Motor neuron (in vitro differentiated cells): Measurements from ENCODE around the gene JPH2. TPM values are rescaled to one million over a fixed set of nuclear protein-coding genes. Genes with fewer than 3 reads are reported as not detected.

Source experiments
- ATAC-seq, 8 experiments: fragments of 200-7000 bp; cut with Tn5 transposase; replicated peaks in 6 of 8; 2 replicates each; pipeline ENCODE4 v1.8.0; 2021; ENCODE audit warnings: mild to moderate bottlenecking in 8 of 8, moderate library complexity in 8 of 8
- H3K27ac ChIP-seq, 2 donors: fragments of 250-450 bp; sonication (Bioruptor Pico); 2 replicates each; pipeline ENCODE4 v1.9.0; 2021; ENCODE audit warnings: antibody characterized with exemption in 2 of 2, mild to moderate bottlenecking in 2 of 2, moderate library complexity in 1 of 2
- H3K4me1 ChIP-seq, 2 donors: fragments of 250-450 bp; sonication (Bioruptor Pico); replicated peaks in 1 of 2; 2 replicates each; pipeline ENCODE4 v1.6.1; 2021; ENCODE audit warnings: antibody characterized with exemption in 2 of 2, mild to moderate bottlenecking in 2 of 2, moderate library complexity in 1 of 2
- H3K4me3 ChIP-seq, 5 donors: fragments of 250-450 bp; sonication (Bioruptor Pico); 2 replicates each; pipeline ENCODE4 v1.9.0; 2021; ENCODE audit warnings: antibody characterized with exemption in 5 of 5, mild to moderate bottlenecking in 5 of 5, moderate library complexity in 4 of 5
- WGBS, 10 experiments: fragments of 450-650 bp; shearing (Covaris generic); methylation state at CpG; one replicate each; pipeline ENCODE4 v1.0.0; 2022; 5-methylcytosine and 5-hydroxymethylcytosine counted together
- in situ Hi-C, 9 experiments: fragments of 400-800 bp; cut with MboI; loops; one replicate each; pipeline ENCODE4 v1.15.0; 2021; ENCODE audit warnings: low sequenced_read_pairs in 9 of 9, low pct_unique_long_range_greater_than_20kb in 2 of 9; ENCODE audit not compliant: unreplicated experiment in 9 of 9
- total RNA-seq, 8 experiments: library from RNA; unstranded; fragments of 300-600 nt; gene quantifications; 2 replicates each; pipeline versions ENCODE4 v1.2.3 to v1.2.4, GENCODE V29; 2022

The JPH2 gene
- total RNA-seq, 8 experiments from 2014 or later: 0.05 to 2.4 (median 0.28) TPM; not detected in 1

GRCh38 chr20:44091026-44091425 is 96.0 kb downstream of the JPH2 start:
- H3K4me1 ChIP-seq: peaks cover 0 to 7% of the 10 kb centered on the region in 2 donors
- no peak overlapping the region for H3K27ac ChIP-seq
- no peak for ATAC-seq
- WGBS, 10 experiments: 33 to 100% (median 82%) methylated on average over 1 to 4 of the region's 4 CpGs; no CpG with 5 or more reads in 4 of the 10 experiments
- in situ Hi-C loops: loop anchor here in 7 of 9 experiments (25.0 kb wide), 4 partner anchors 329 to 654 kb away; partner anchors contain the start of gene GTSF1L (in 1 of the 7)
- H3K4me3 ChIP-seq: no peak overlapping the region

GRCh38 chr20:44089987-44090674 is 96.9 kb downstream of the JPH2 start:
- Histone ChIP-seq H3K27ac (no peak overlapping the region), H3K4me1 (peaks cover 0 to 7% of the 10 kb centered on the region in 2 donors), H3K4me3 (no peak overlapping the region)
- peak; percentile 41 to 94 (median 72) for ATAC-seq
- in situ Hi-C loops: loop anchor here in 8 of 9 experiments (10.0 to 25.0 kb wide), 6 partner anchors 328 to 653 kb away; partner anchors contain the start of gene GTSF1L (in 1 of the 8)
- 0 to 100% (median 60%) methylated on average over 1 to 4 of the region's 7 CpGs; no CpG with 5 or more reads in 1 of the 10 experiments for WGBS, 10 experiments

DNA sequence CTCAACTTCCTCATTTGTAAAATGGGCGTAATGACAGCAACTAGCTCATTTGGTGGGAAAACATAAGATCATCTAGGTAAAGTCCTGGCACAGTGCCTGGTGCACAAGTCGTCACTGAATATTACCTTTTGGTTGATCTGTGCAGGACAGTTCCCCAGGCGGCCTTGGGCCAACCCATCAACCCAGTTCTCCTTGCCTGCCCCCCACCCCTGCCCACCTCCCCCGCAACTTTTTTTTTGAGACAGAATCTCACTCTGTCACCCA is 99.2 kb downstream of the JPH2 start:
- Histone ChIP-seq H3K4me3 (no peak overlapping the region), H3K4me1 (peaks cover 0 to 6% of the 10 kb centered on the region in 2 donors), H3K27ac (no peak overlapping the region)
- 0 to 80% (median 80%) methylated on average over 1 of the region's 4 CpGs; no CpG with 5 or more reads in 7 of the 10 experiments for WGBS, 10 experiments
- ATAC-seq: no peak
- in situ Hi-C loops: loop anchor here in 8 of 9 experiments (10.0 to 25.0 kb wide), 6 partner anchors 325 to 650 kb away; partner anchors contain the start of gene GTSF1L (in 1 of the 8)

DNA sequence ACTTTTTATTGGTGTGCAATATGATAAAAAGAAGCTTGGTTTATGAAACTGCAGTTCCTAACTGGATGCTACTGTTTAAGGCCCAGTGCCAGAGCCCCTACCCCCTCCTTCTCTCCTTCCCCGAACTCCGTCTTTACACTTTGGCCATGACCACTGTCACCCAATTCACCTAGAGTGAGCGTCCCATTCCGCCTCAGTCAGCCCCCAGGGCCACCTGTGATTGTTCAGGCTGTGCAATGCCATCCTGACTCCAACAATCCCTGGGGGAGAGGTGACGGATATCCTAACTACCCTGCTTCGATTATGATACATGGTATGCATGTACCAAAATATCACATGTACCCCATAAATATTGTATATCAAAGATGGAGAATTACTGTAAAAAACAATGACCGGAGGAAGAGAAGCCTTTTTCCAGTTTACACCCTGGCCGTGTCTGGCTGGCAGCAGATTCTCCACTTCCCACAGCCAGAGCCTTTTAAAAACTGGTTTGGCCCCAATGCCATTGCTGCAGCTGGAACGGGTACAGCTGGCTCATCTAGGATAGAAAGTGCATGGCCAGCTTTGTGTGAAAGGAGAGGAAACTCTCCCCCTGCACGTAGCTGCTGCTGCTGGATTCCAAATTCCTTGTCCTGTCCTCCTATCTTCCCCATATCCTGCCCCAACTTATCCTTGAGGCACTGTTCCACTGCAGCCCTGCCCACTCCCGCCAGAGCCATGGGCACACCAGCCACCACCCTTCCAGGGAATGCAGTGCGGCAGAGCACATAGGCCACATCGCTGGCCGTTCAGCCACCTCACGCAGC is 99.7 kb downstream of the JPH2 start:
- Histone ChIP-seq H3K4me1 (peaks cover 0 to 4% of the 10 kb centered on the region in 2 donors), H3K4me3 (no peak overlapping the region), H3K27ac (no peak overlapping the region)
- no peak for ATAC-seq
- in situ Hi-C loops: loop anchor here in 8 of 9 experiments (10.0 to 25.0 kb wide), 6 partner anchors 325 to 650 kb away; partner anchors contain the start of gene GTSF1L (in 1 of the 8)
- WGBS, 10 experiments: 27 to 95% (median 85%) methylated on average over 1 to 9 of the region's 15 CpGs; no CpG with 5 or more reads in 2 of the 10 experiments

DNA sequence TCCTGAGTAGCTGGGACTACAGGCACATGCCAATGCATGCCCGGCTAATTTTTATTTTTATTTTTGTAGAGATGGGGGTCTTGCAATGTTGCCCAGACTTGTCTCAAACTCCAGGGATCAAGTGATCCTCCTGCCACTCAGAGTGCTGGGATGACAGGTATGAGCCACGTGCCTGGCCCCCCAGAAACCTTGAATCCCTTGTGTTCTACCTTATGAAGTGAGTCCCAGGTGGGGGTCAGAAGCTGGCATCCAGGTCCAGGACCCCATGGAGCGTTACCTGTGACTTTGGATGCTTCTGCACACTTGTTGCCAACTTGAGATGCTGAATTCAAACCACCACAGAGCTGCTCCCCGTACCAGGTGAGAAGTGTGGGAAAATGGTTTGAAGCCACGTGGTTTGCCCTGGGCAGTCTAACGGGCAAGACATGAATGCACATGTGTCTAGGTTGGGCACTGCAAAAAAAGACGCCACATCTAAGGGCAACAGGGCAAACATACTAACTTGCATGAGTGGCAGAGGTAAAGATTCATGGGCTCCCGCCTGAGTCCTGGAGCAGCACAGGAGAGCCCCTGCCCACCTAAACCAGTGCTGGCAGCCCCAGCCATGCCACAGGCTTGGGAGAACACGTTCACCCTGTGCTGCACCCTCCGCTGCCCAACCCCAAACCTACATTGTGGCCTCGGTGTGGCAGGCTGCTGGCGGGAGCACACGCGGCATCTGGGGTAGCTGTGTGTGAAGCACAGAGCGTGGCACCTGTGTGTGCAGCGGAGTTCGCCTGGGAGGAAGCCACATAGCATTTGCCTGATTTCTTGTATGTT is 101.2 kb downstream of the JPH2 start:
- 47 to 100% (median 75%) methylated on average over 1 to 6 of the region's 17 CpGs; no CpG with 5 or more reads in 3 of the 10 experiments for WGBS, 10 experiments

DNA sequence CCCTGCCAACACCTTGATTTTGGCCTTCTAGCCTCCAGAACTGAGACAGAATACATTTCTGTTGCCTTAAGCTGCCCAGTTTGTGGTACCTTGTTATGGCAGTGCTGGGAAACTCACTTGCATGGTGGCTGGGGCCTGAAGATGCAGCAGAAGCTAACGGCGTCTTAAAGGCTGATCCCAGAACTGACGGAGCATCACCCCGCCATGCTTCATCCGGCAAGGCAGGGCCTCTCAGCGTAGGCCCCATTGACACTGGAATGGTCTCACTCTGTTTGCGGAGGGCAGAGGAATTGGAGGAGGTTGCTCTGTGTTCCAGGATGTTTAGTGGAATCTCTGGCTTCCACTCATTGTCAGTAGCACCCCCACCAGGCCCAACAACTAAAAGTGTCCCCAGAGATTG is 102.1 kb downstream of the JPH2 start:
- Histone ChIP-seq H3K27ac (no peak overlapping the region), H3K4me1 (peaks cover 0 to 2% of the 10 kb centered on the region in 2 donors), H3K4me3 (no peak overlapping the region)
- no peak for ATAC-seq
- WGBS, 10 experiments: 80 to 100% (median 87%) methylated on average over 1 to 3 of the region's 7 CpGs; no CpG with 5 or more reads in 7 of the 10 experiments
- in situ Hi-C loops: loop anchor here (5.0 to 25.0 kb wide), 7 partner anchors 323 to 648 kb away; partner anchors contain the start of gene GTSF1L (in 1 of the 9)

More for the DNA sequence above, 101.2 kb downstream of the JPH2 start:
- Histone ChIP-seq H3K27ac (no peak overlapping the region), H3K4me1 (peaks cover 0 to 4% of the 10 kb centered on the region in 2 donors), H3K4me3 (no peak overlapping the region)
- in situ Hi-C loops: loop anchor here in 8 of 9 experiments (10.0 to 25.0 kb wide), 6 partner anchors 324 to 649 kb away; partner anchors contain the start of gene GTSF1L (in 1 of the 8)
- ATAC-seq: no peak

GRCh38 chr20:44084439-44084838 is 102.5 kb downstream of the JPH2 start:
- Histone ChIP-seq H3K4me3 (no peak overlapping the region), H3K4me1 (no peaks in the 10 kb centered on the region), H3K27ac (no peak overlapping the region)
- ATAC-seq: no peak
- 60 to 94% (median 75%) methylated on average over 1 to 2 of the region's 2 CpGs; no CpG with 5 or more reads in 3 of the 10 experiments for WGBS, 10 experiments
- in situ Hi-C loops: loop anchor here (5.0 to 25.0 kb wide), 7 partner anchors 322 to 647 kb away; partner anchors contain the start of gene GTSF1L (in 1 of the 9)

DNA sequence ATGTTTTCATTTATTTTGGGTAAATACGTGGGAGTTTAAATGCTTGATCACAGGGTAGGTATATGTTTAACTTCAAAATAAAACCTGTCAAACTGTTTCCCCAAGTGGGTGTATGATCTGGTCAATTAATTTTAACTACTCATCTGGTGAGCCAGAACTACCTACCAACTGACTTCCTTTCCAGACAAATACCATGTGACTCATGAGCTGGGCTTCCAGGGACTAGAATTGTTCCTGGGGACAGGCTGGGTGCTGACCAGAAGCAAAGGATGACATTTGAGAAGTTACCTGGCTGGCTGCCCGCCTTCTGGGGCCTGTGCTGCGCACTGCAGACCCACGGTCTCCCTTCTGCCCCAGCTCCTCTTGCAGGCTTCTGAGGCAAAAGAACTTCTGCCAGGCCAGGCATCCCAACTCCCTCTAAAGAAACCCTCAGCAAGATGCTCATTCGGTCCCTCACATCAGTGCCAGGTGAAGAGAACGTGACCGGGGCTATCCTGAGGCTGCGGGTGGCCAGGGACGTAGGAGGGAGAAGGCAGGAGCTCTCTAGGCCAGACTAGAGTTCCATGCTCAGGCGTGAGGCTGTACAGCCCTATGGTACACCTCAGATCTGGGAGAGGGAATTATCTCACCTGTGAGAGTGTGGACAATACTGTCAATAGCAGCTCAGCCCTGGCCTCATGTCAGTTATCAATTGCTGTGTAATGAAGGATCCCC is 103.6 kb downstream of the JPH2 start:
- in situ Hi-C loops: loop anchor here (5.0 to 25.0 kb wide), 7 partner anchors 321 to 646 kb away; partner anchors contain the start of gene GTSF1L (in 1 of the 9)
- peak in 1 of 8 experiments; percentile 6 for ATAC-seq
- 8 to 88% (median 63%) methylated on average over 1 to 6 of the region's 10 CpGs; no CpG with 5 or more reads in 2 of the 10 experiments for WGBS, 10 experiments
- H3K4me1 ChIP-seq: no peaks in the 10 kb centered on the region
- H3K4me3 ChIP-seq: no peak overlapping the region
- no peak overlapping the region for H3K27ac ChIP-seq

DNA sequence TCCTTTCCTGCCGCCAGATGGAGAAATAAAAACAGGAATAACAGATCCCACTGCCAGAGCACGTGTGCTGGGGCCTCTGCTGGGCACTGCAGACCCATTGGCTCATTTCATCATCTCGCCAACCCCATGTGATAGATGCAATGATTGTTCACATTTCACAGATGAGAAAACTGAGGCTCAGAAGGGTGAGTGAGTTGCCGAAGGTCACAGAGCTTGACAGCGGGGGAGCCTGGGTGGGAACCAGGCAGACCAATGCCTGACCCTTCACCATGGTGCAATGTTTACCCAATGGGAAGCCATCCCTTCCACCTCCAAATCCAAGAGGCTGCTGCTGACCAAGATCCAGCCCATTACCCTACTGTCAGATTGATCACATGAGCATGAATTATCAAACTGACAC is 105.1 kb downstream of the JPH2 start:
- in situ Hi-C loops: loop anchor here (5.0 to 25.0 kb wide), 7 partner anchors 320 to 645 kb away; partner anchors contain the start of gene GTSF1L (in 1 of the 9)
- 73 to 100% (median 80%) methylated on average over 2 to 4 of the region's 5 CpGs; no CpG with 5 or more reads in 7 of the 10 experiments for WGBS, 10 experiments
- H3K27ac ChIP-seq: no peak overlapping the region
- no peak for ATAC-seq
- H3K4me1 ChIP-seq: no peaks in the 10 kb centered on the region
- H3K4me3 ChIP-seq: no peak overlapping the region

DNA sequence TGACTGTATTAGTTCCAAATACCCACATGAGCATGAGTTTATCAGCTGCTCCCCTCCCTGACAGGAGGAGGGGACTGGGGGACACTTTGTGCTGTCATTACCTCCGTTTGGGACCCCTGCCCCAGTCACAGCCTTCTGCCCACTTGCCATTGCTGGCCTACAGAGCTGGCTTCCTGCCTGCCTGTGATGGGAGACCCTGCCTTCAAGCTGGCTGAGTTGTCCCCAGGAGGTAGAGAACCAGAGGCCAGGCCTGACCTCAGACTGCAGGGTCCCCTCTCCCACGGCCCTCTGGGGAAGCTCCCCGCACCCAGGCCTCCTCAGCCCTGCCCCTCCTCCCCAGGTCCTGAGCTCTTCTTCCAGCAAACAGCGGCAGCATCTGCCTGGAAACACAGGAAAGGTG is 105.5 kb downstream of the JPH2 start:
- no peak for ATAC-seq
- Histone ChIP-seq H3K4me3 (no peak overlapping the region), H3K4me1 (no peaks in the 10 kb centered on the region), H3K27ac (no peak overlapping the region)
- in situ Hi-C loops: loop anchor here (5.0 to 25.0 kb wide), 7 partner anchors 319 to 644 kb away; partner anchors contain the start of gene GTSF1L (in 1 of the 9)
- WGBS, 10 experiments: 56% methylated on average over 2 to 3 of the region's 4 CpGs; no CpG with 5 or more reads in 8 of the 10 experiments

- in situ Hi-C loops: loop anchor here (5.0 to 25.0 kb wide), 7 partner anchors 318 to 643 kb away; partner anchors contain the start of gene GTSF1L (in 1 of the 9)
- 3 to 29% (median 14%) methylated on average over 1 to 8 of the region's 8 CpGs; no CpG with 5 or more reads in 5 of the 10 experiments for WGBS, 10 experiments
Observed at GRCh38 chr20:44080646-44081267, 106.2 kb downstream of the JPH2 start.

More at GRCh38 chr20:44080646-44081267, 106.2 kb downstream of the JPH2 start:
- peak; percentile 87 to 97 (median 92) for ATAC-seq
- Histone ChIP-seq H3K4me3 (no peak overlapping the region), H3K4me1 (no peaks in the 10 kb centered on the region), H3K27ac (no peak overlapping the region)
